A673 (cell line): ENCODE results near the gene TLE3. TPM values are rescaled to one million over a fixed set of nuclear protein-coding genes. Genes with fewer than 3 reads are reported as not detected.

Experiments
- BruUV-seq: library from RNA; stranded (reverse); fragments of 400-500 nt; replicated peaks from 2 replicates; lab custom pipeline; 2021; lab: Mats Ljungman, UMichigan
- CTCF ChIA-PET: fragments of 300-600 bp; sonication (Branson Sonifier 250); formaldehyde crosslinking; loops from one replicate; lab custom pipeline; 2022; ENCODE audit warnings: antibody characterized with exemption; lab: Charles Lee
- POLR2A ChIA-PET: fragments of 300-600 bp; sonication (Branson Sonifier 250); formaldehyde crosslinking; loops from one replicate; lab custom pipeline; 2022; ENCODE audit warnings: antibody characterized with exemption; ENCODE audit not compliant: low non-redundant PET; lab: Charles Lee
- DNase-seq: peaks from one replicate; pipeline ENCODE4 v3.0.0-alpha.2; 2015; ENCODE audit warnings: low spot score
- H3K27ac ChIP-seq: fragments of 200-600 bp; sonication (generic); 2 replicates; pipeline ENCODE4 v1.5.1; 2016; ENCODE audit warnings: mixed run types, low read depth, mild to moderate bottlenecking, mixed read lengths, antibody characterized with exemption, low read length; ENCODE audit not compliant: poor library complexity, severe bottlenecking
- H3K27me3 ChIP-seq: fragments of 200-600 bp; sonication (generic); replicated peaks from 2 replicates; pipeline ENCODE4 v1.6.1; 2017; ENCODE audit warnings: mixed run types, low read depth, mild to moderate bottlenecking, mixed read lengths, antibody characterized with exemption, low read length; ENCODE audit not compliant: insufficient read depth, poor library complexity
- H3K36me3 ChIP-seq: fragments of 200-600 bp; sonication (generic); 2 replicates; pipeline ENCODE4 v1.6.1; 2016; ENCODE audit warnings: mixed run types, mild to moderate bottlenecking, mixed read lengths, antibody characterized with exemption, low read length; ENCODE audit not compliant: insufficient read depth, poor library complexity, severe bottlenecking
- H3K4me1 ChIP-seq: fragments of 200-600 bp; sonication (generic); 2 replicates; pipeline ENCODE4 v1.6.1; 2017; ENCODE audit warnings: mixed run types, mild to moderate bottlenecking, mixed read lengths, antibody characterized with exemption, low read length; ENCODE audit not compliant: insufficient read depth, poor library complexity, severe bottlenecking
- H3K4me3 ChIP-seq: fragments of 200-600 bp; sonication (generic); 2 replicates; pipeline ENCODE4 v1.5.1; 2016; ENCODE audit warnings: low read depth, mixed run types, mild to moderate bottlenecking, mixed read lengths, low read length; ENCODE audit not compliant: poor library complexity, severe bottlenecking
- H3K9me3 ChIP-seq: fragments of 200-600 bp; sonication (generic); 2 replicates; pipeline ENCODE4 v1.6.1; 2016; ENCODE audit warnings: mixed run types, low read depth, mild to moderate bottlenecking, mixed read lengths, antibody characterized with exemption, low read length; ENCODE audit not compliant: poor library complexity, severe bottlenecking
- EZH2 ChIP-seq: fragments of 200-600 bp; sonication (generic); IDR thresholded peaks from 2 replicates; pipeline ENCODE4 v1.6.1; 2017; ENCODE audit warnings: borderline replicate concordance, low read depth, mild to moderate bottlenecking, mixed read lengths, antibody characterized with exemption, low read length; ENCODE audit not compliant: poor library complexity, severe bottlenecking
- intact Hi-C: fragments of 100-400 bp; cut with micrococcal nuclease; formaldehyde crosslinking; loops from one replicate; pipeline ENCODE4 v1.10.0; 2022; ENCODE audit not compliant: unreplicated experiment
- total RNA-seq: library from RNA; stranded (reverse); gene quantifications from 2 replicates; pipeline ENCODE4 v1.2.3, GENCODE V29; 2021
- TF ChIP-seq, protein P1 (sequence below): fragments of 300-800, 200-600 bp; sonication (generic); conservative IDR thresholded peaks from 2 replicates; pipeline ENCODE4 v1.5.1; 2017; ENCODE audit warnings: low read depth, mild to moderate bottlenecking, antibody characterized with exemption, low read length, moderate library complexity, mixed read lengths

TLE3 gene
- total RNA-seq, 1 experiment from 2014 or later = 90.4 TPM

GRCh38 chr15:70026991-70027390 is 70.7 kb downstream of the TLE3 start:
- Histone ChIP-seq H3K36me3 (no peaks in the 10 kb centered on the region), H3K27ac (no peak overlapping the region), H3K27me3 (no peaks in the 10 kb centered on the region), H3K4me1 (peaks cover 23% of the 10 kb centered on the region), H3K4me3 (no peak overlapping the region), H3K9me3 (no peaks in the 10 kb centered on the region)
- TF ChIP-seq EZH2 = no peak
- TF ChIP-seq, protein P1, sequence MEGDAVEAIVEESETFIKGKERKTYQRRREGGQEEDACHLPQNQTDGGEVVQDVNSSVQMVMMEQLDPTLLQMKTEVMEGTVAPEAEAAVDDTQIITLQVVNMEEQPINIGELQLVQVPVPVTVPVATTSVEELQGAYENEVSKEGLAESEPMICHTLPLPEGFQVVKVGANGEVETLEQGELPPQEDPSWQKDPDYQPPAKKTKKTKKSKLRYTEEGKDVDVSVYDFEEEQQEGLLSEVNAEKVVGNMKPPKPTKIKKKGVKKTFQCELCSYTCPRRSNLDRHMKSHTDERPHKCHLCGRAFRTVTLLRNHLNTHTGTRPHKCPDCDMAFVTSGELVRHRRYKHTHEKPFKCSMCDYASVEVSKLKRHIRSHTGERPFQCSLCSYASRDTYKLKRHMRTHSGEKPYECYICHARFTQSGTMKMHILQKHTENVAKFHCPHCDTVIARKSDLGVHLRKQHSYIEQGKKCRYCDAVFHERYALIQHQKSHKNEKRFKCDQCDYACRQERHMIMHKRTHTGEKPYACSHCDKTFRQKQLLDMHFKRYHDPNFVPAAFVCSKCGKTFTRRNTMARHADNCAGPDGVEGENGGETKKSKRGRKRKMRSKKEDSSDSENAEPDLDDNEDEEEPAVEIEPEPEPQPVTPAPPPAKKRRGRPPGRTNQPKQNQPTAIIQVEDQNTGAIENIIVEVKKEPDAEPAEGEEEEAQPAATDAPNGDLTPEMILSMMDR = no peak
- no peak for DNase-seq
- no TSS peak for BruUV-seq
- ChIA-PET CTCF (no interaction called here), POLR2A (interaction anchor here (0.6 kb wide), 1 partner anchor 280 kb away, joined by 3 read pairs; no protein-coding TSS in a partner anchor)
- intact Hi-C loops = no loop called here

GRCh38 chr15:70025413-70026296 is 72.1 kb downstream of the TLE3 start:
- ChIA-PET CTCF (no interaction called here), POLR2A (no interaction called here)
- Histone ChIP-seq H3K9me3 (no peaks in the 10 kb centered on the region), H3K4me1 (peaks cover 23% of the 10 kb centered on the region), H3K27ac (no peak overlapping the region), H3K4me3 (no peak overlapping the region), H3K27me3 (no peaks in the 10 kb centered on the region), H3K36me3 (no peaks in the 10 kb centered on the region)
- no TSS peak for BruUV-seq
- intact Hi-C loops = no loop called here
- TF ChIP-seq EZH2 = no peak
- TF ChIP-seq, protein P1 = no peak
- no peak for DNase-seq

DNA sequence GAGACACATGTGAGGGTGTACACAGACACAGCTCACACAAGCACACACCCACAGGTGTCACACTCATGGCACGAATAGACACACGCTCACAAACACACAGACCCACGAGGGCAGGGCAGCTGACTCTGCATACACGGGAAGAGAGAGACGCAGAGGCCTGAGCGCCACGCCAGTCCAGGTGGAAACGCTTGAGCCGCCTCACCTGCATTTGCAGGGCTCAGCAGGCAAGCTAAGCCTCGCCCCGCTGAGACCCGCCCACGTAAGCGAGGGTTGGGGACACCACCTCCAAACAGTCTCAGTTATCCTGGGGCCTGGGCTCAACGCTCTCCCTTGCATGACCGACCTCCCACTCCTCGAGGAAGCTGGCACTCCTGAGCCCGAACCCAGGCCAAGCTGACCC is 73.2 kb downstream of the TLE3 start:
- Histone ChIP-seq H3K27me3 (no peaks in the 10 kb centered on the region), H3K27ac (no peak overlapping the region), H3K4me3 (no peak overlapping the region), H3K4me1 (peaks cover 23% of the 10 kb centered on the region), H3K9me3 (no peaks in the 10 kb centered on the region), H3K36me3 (no peaks in the 10 kb centered on the region)
- ChIA-PET CTCF (interaction anchor here (0.6 kb wide), 1 partner anchor 28 kb away, joined by 7 read pairs; no protein-coding TSS in a partner anchor), POLR2A (no interaction called here)
- no peak for DNase-seq
- TF ChIP-seq, protein P1 = no peak
- no peak for TF ChIP-seq EZH2
- intact Hi-C loops = loop anchor here (5.0 kb wide), 1 partner anchor 73 kb away; the partner anchor contains the start of gene TLE3
- BruUV-seq = no TSS peak
